Right lobe of liver (tissue), 6 donors: ENCODE data around the gene ENO1. TPM values are rescaled to one million over a fixed set of nuclear protein-coding genes. Genes with fewer than 3 reads are reported as not detected.

Source experiments
- ATAC-seq, 4 donors: fragments of 200-7000 bp; cut with Tn5 transposase; one replicate each; pipeline ENCODE4 v1.9.1; 2020; ENCODE audit warnings: mild to moderate bottlenecking in 4 of 4, moderate library complexity in 4 of 4
- DNase-seq, 3 donors: peaks; one replicate each; pipeline ENCODE4 v3.0.0-alpha.2; 2020
- H3K27ac ChIP-seq, 3 donors: fragments of 200-600 bp; one replicate each; pipeline ENCODE4 v1.8.0; 2022
- H3K27me3 ChIP-seq, 2 donors: fragments of 200-600 bp; one replicate each; pipeline ENCODE4 v1.8.0; 2022
- H3K36me3 ChIP-seq, 4 donors: fragments of 200-600 bp; sonication (generic) in 1 of 4; one replicate each; pipeline versions ENCODE4 v1.5.1 to v1.8.0; 2017 to 2022; ENCODE audit warnings: control low read depth in 1 of 4
- H3K4me1 ChIP-seq, 4 donors: fragments of 200-600 bp; sonication (generic) in 1 of 4; one replicate each; pipeline versions ENCODE4 v1.5.1 to v1.8.0; 2017 to 2022; ENCODE audit warnings: control low read depth in 1 of 4
- H3K4me3 ChIP-seq, 3 donors: fragments of 200-600 bp; one replicate each; pipeline ENCODE4 v1.8.0; 2022
- H3K9me3 ChIP-seq, 4 donors: fragments of 200-600 bp; sonication (generic) in 1 of 4; one replicate each; pipeline versions ENCODE4 v1.5.1 to v1.8.0; 2017 to 2022; ENCODE audit warnings: control low read depth in 1 of 4
- POLR2A ChIP-seq: fragments of 450-650 bp; IDR thresholded peaks from one replicate; pipeline ENCODE4 v1.6.1; 2017; ENCODE audit warnings: antibody characterized with exemption, mild to moderate bottlenecking
- WGBS: methylation state at CpG from one replicate; pipeline ENCODE4 v1.1.6; 2018; ENCODE audit warnings: low coverage, low lambda C conversion rate; ENCODE audit not compliant: insufficient coverage; ENCODE audit errors: missing lambda C conversion rate; 5-methylcytosine and 5-hydroxymethylcytosine counted together
- intact Hi-C, 2 donors: fragments of 100-400 bp; cut with DNase I; formaldehyde crosslinking; loops; one replicate each; pipeline versions ENCODE4 v1.11.2 to v1.14.1; 2022
- long read RNA-seq: library from polyadenylated mRNA; unstranded; transcript quantifications from one replicate; pipeline ENCODE4 v2.0.0, GENCODE V29; 2019
- total RNA-seq, 6 experiments: library from RNA; depleted of rRNA in 2 of 6; stranded (reverse); fragments of >200 nt in 2 of 6; fragmentation: NEBNext Ultra II Directional in 3 of 6; extraction: Animal tissue kit (Norgen Biotek cat#: 25700) in 3 of 6; gene quantifications; one replicate each; pipeline versions ENCODE4 v1.1.0 to v1.2.4, GENCODE V29; 2016 to 2023
- TF ChIP-seq, protein P1 (sequence below), 4 donors: fragments of 200-600 bp in 3 of 4; fragments of 450-650 bp in 1 of 4; IDR thresholded peaks; one replicate each; pipeline versions ENCODE4 v1.5.1 to v1.8.0; 2016 to 2022; ENCODE audit warnings: antibody characterized with exemption in 4 of 4, mild to moderate bottlenecking in 2 of 4
- donor health status: DM: no; HTN: yes; CAD: no.
- donor health status: DM: no; HTN: no; CAD: no.
- donor health status: DM: no; HTN: no; CAD: no.
- donor health status: DM: no; HTN: yes; CAD: no.
- donor health status: DM: no; HTN: yes; CAD: no.

ENO1 gene
- total RNA-seq = 100 to 1,000 TPM; 314 to 792 (median 539) TPM
- long read RNA-seq, transcript ENO1-201 (12 exons, 1,781 nt) = major isoform, 200 of 222 reads
- long read RNA-seq, partial matches to known transcripts = 17 of 222 reads
- long read RNA-seq, other reads (novel, unspliced or antisense) = 4 of 222 reads

DNA sequence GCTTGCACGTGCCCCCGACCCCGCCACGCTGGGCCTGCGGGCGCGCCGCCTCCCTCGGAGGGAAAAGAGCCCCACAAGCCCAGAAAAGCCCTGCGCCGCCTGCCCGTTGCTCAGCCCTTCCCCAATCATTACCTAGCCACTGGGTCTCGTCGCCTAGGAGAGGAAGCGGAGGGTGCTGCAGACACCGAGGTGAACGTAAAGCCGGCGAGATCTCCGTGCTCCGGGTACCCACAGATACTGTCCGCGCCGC lies at the start of gene ENO1:
Gene ENO1, minus strand, starts transcription at position 239 of the 250 bp plus-strand sequence. CDS start 3,778 bp downstream, outside the sequence.
- ATAC-seq (peak in 1 of 4 donors; percentile 0), DNase-seq (peak in 1 of 3 donors; percentile 63)
- TF ChIP-seq POLR2A = peak; percentile 98
- TF ChIP-seq, protein P1, sequence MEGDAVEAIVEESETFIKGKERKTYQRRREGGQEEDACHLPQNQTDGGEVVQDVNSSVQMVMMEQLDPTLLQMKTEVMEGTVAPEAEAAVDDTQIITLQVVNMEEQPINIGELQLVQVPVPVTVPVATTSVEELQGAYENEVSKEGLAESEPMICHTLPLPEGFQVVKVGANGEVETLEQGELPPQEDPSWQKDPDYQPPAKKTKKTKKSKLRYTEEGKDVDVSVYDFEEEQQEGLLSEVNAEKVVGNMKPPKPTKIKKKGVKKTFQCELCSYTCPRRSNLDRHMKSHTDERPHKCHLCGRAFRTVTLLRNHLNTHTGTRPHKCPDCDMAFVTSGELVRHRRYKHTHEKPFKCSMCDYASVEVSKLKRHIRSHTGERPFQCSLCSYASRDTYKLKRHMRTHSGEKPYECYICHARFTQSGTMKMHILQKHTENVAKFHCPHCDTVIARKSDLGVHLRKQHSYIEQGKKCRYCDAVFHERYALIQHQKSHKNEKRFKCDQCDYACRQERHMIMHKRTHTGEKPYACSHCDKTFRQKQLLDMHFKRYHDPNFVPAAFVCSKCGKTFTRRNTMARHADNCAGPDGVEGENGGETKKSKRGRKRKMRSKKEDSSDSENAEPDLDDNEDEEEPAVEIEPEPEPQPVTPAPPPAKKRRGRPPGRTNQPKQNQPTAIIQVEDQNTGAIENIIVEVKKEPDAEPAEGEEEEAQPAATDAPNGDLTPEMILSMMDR (IDR thresholded peaks at IDR 0.05) = no peak
- Histone ChIP-seq H3K27ac (peak within 1 kb of the TSS; percentile 95 to 100 (median 98)), H3K36me3 (peaks cover 0 to 12% (median 5%) of the 10 kb centered on the region in 4 donors), H3K4me1 (peaks cover 0 to 60% (median 24%) of the 10 kb centered on the region in 4 donors), H3K4me3 (peak within 1 kb of the TSS; percentile 92 to 99 (median 98)), H3K27me3 (no peaks in the 10 kb centered on the region), H3K9me3 (no peaks in the 10 kb centered on the region)
- intact Hi-C loops = no loop called here
- WGBS = no CpG with 5 or more reads among the region's 24 CpGs

DNA sequence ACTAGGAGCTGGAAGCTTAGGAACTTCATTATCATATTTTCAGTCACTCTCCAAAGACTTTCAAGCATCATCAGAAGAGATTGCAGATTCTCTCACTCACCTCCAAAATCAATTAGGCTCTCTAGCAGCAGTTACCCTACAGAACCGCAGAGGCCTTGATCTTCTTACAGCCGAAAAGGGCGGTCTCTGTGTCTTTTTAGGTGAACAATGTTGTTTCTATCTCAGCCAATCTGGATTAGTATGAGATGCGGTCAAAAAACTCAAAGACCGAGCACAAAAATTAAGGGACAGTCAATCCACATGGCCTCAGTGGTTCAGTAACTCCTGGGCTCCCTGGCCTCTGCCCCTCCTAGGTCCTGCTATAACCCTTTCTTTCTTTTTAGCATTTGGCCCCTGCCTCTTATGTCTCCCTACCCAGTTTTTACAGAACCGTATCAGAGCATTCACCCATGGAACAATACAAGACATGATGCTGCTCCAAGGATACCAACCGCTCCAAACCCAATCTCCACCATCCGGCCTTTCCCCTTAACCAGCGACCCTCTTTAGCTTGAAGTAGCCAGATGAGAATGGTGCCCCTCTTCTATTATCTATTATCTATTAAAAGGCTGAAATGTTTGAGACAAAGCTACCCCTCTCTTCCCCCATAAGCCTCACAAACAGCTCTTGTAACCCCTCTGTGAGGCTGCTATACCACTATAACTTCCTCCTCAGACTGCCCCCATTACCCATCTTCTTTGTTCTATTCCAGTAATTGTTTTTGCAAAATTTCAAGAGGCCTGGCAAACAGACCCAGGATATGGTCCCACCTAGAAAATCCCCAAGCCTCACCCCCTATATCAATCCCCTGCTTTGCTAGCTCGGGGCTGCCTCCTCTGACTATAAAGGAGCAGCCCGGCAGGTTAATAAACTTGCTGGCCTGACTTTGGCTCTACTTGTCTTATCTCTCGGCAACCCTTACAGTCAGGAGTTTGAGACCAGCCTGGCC lies 48.5 kb upstream of the ENO1 start:
- Histone ChIP-seq H3K4me1 (no peaks in the 10 kb centered on the region), H3K4me3 (no peak overlapping the region), H3K27ac (no peak overlapping the region), H3K27me3 (no peaks in the 10 kb centered on the region), H3K9me3 (no peaks in the 10 kb centered on the region), H3K36me3 (no peaks in the 10 kb centered on the region)
- intact Hi-C loops = loop anchor here (10.0 kb wide), 2 partner anchors 48 to 258 kb away; no protein-coding TSS in a partner anchor
- DNase-seq (no peak), ATAC-seq (no peak)
- TF ChIP-seq POLR2A = no peak
- TF ChIP-seq, protein P1 (IDR thresholded peaks at IDR 0.05) = no peak
- 84% methylated on average over 12 of the region's 12 CpGs for WGBS

DNA sequence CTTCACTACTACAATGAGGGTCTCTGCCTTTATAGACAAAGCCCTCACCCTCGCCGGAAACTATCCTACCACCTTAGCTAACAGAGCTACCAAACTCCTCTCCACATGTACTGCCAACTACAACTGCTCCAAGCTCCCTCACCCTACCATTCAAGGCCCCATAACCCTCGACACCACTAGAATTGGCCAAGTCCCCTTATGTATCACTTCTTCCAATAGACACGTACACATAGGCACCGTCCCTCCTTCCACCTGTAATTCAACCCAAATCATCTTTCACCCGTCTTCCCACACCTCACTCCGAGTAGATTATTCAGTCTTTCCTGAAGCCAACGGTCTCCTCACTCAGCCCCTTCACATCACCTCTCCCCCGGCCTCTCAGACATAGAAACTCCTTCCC lies 47.5 kb upstream of the ENO1 start:
- intact Hi-C loops = loop anchor here (10.0 kb wide), 2 partner anchors 49 to 259 kb away; no protein-coding TSS in a partner anchor
- Histone ChIP-seq H3K36me3 (no peaks in the 10 kb centered on the region), H3K4me1 (no peaks in the 10 kb centered on the region), H3K27me3 (no peaks in the 10 kb centered on the region), H3K4me3 (no peak overlapping the region), H3K9me3 (no peaks in the 10 kb centered on the region), H3K27ac (no peak overlapping the region)
- TF ChIP-seq POLR2A = no peak
- TF ChIP-seq, protein P1 (IDR thresholded peaks at IDR 0.05) = no peak
- DNase-seq (no peak), ATAC-seq (no peak)
- WGBS = 85% methylated on average over 9 of the region's 9 CpGs

DNA sequence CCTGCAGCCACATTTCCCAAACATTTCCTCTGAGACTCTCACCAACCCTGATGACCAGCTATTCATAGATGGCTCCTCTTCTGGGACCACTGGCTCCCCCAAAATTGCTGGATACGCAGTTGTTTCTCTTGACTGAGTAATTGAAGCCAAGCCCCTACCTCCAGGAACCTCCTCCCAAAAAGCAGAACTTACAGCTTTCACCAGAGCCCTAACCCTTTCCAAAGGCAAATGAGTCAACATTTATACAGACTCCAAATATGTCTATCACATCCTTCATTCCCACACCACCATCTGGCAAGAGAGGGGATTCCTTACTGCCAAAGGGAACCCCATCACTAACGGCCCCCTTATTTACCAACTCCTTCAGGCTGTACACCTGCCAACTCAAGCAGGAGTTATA lies 46.9 kb upstream of the ENO1 start:
- H3K27ac ChIP-seq = no peak overlapping the region
- no peaks in the 10 kb centered on the region for H3K9me3 ChIP-seq
- H3K27me3 ChIP-seq = no peaks in the 10 kb centered on the region
- 27% methylated on average over 2 of the region's 2 CpGs for WGBS
- H3K4me3 ChIP-seq = no peak overlapping the region
- intact Hi-C loops = loop anchor here (10.0 kb wide), 2 partner anchors 49 to 259 kb away; no protein-coding TSS in a partner anchor
- no peaks in the 10 kb centered on the region for H3K4me1 ChIP-seq
- DNase-seq = no peak
- TF ChIP-seq POLR2A = no peak
- TF ChIP-seq, protein P1 (IDR thresholded peaks at IDR 0.05) = no peak
- no peak for ATAC-seq
- H3K36me3 ChIP-seq = no peaks in the 10 kb centered on the region
